Stimulated activated CD8-positive, alpha-beta memory T cell treated with anti-CD3 and anti-CD28 coated beads, Interleukin-12 subunit alpha, Interleukin-12 subunit beta, amount 100 ng/mL, for 1 hour (primary cell): Measurements from ENCODE around the gene NPR2.

ENCODE experiments used
- DNase-seq: peaks from one replicate; pipeline ENCODE4 v3.0.0-alpha.2; 2020; ENCODE audit warnings: low read depth

Gene NPR2

GRCh38 chr9:35791297-35791921 is at the start of gene NPR2:
Gene NPR2 (plus strand): TSS chr9:35791591. CDS start chr9:35792409, 818 bp downstream.
- DNase-seq = no peak

- no peak for DNase-seq
Observed at GRCh38 chr9:35741740-35742139, 49.7 kb upstream of the NPR2 start.

DNA sequence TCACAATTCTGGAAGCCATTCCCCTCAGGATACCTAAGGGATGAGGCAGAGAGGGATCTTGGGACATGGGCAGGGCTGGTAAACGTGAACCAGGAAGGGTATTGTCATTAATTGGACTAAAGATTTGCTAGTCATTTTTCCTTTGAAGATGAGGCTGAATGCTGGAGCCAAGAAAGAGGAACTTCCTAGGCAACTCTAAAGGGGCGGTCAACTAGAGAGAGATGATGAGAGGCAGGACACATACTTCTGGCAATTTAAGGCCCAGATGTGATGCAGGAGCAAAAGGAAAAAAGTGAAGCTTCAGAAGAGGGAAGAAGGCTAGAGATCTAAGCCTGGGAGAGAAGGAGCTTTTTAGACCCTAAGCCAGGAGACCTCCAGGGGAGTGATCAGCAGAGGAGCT is 47.9 kb upstream of the NPR2 start:
- no peak for DNase-seq

- no peak for DNase-seq
Observed at GRCh38 chr9:35743880-35744518, 47.4 kb upstream of the NPR2 start.

DNA sequence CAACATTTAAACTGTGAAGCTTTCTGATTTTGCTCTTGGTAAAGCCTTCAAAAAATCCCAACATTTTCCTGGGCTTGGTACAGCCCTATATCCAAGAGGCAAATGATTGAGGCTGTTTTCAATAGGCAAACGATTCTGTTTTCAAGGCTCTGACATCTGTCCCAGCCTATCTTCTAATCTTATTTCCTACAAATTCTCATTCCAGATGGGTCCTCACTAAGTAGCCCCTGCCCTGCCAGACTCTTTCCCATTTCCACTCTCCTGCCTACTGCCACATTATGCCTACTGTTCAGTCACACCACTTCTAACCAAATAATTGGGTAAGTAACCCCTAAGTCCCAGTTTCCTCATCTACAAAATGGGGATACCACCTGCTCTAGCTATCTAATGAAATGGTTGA is 45.8 kb upstream of the NPR2 start:
- DNase-seq = no peak

- DNase-seq = no peak
Observed at GRCh38 chr9:35746583-35746982, 44.8 kb upstream of the NPR2 start.

DNA sequence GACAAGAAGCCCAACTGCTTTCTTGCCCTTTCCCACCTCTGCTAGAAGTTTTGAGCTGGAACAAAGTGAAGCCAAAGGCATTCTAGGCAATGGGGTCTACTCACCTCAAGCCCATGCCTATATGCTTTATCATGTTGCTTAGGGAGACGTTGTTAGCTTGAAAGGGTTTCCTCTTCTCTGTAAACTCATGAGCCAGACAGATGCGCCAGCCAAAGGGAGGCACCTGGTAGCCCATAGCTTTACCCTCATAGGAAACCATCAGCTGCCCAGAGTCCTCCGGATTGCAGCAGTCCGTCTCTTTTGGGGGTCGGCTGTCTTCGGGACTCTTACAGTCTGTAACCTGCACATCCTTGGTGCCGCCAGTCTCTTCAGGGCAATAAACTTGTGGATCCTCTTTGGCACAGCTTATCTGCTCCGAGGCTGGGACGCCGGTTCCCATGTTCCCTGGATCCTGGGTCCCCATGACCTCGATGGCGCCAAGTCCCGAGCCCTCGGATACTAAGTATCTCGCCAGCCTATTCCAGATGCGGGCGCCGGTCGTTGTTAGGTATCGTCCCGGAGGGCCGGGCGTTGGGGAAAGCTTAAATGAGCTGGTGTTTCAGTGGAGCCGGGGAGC is 43.0 kb upstream of the NPR2 start:
- DNase-seq = no peak

GRCh38 chr9:35748858-35749514 is 42.4 kb upstream of the NPR2 start, which contains the start of the genes GBA2 and RGP1:
Gene GBA2 (minus strand): TSS chr9:35749228. CDS start chr9:35748704, 524 bp downstream.
Gene RGP1 (plus strand): TSS chr9:35749287. CDS start chr9:35749756, 469 bp downstream.
- no peak for DNase-seq

DNA sequence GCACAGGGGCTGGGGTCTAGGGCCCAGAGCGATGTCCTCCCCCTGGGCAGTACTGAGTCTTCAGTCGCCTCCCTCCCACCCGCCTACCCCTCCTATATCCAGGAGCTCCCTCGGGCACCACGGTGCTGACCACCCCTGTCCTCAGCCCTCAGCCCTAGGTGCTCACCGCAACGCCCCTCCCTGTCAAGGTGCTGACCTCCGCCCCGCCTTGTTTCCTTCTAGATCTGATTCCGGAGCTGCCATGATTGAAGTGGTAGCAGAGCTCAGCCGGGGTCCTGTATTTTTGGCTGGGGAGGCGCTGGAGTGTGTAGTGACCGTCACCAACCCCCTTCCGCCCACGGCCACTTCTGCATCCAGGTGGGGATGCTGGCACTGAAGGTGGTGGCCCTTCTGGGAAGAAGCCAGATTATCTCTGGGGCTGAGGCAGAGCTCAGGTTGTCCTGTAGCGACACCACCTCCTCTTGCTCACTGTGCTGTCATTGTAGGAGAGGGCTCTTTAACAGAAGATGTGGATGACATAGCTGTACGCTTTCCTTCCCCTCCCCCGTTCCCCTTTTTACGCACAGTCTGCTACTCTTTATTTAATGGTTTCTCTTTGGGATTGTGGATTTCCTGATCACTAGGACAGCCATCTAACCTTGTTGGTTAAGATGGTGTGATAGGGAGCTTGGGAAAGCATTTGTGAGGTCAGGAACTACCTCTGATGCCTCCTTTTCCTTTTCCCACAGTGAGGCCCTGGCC is 41.7 kb upstream of the NPR2 start:
- no peak for DNase-seq

DNA sequence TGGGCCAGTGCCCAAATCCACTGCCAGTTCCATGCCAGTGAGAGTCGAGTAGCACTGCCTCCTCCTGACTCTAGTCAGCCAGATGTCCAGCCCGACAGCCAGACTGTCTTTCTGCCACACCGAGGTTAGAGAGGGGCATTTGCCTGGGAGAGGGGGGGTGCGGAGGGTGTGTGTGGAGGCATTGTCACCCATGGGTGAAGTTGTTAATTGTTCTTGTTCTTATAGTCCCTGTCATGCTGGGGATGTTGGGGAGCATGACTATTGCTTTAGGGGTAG is 41.2 kb upstream of the NPR2 start:
- no peak for DNase-seq

GRCh38 chr9:35753466-35753865 is 37.9 kb upstream of the NPR2 start:
- no peak for DNase-seq

GRCh38 chr9:35754264-35754663 is 37.1 kb upstream of the NPR2 start, which contains the start of gene MSMP:
Gene MSMP (minus strand): TSS chr9:35754276. CDS start chr9:35754129, 147 bp downstream.
- no peak for DNase-seq

DNA sequence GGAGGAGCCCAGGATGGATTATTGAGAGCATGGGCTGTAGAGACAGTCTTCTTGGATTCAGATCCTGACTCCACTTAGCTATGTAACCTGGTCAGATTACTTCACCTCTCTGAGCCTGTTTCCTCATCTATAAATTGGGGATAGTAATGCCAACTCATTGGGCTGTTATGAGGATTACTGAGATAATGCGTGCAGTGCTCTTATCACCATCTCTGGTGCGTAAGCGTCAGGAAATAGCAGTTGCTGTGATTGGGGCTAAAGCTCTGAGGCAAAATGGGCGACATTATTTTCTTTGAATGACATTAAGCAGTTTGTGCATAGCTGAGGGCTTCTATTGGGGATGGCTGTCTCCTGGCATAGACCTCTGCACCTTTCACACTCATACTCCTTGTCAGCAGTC is 36.3 kb upstream of the NPR2 start:
- no peak for DNase-seq

- peak; percentile 58 for DNase-seq
Observed at GRCh38 chr9:35756275-35757225, 34.8 kb upstream of the NPR2 start.

DNA sequence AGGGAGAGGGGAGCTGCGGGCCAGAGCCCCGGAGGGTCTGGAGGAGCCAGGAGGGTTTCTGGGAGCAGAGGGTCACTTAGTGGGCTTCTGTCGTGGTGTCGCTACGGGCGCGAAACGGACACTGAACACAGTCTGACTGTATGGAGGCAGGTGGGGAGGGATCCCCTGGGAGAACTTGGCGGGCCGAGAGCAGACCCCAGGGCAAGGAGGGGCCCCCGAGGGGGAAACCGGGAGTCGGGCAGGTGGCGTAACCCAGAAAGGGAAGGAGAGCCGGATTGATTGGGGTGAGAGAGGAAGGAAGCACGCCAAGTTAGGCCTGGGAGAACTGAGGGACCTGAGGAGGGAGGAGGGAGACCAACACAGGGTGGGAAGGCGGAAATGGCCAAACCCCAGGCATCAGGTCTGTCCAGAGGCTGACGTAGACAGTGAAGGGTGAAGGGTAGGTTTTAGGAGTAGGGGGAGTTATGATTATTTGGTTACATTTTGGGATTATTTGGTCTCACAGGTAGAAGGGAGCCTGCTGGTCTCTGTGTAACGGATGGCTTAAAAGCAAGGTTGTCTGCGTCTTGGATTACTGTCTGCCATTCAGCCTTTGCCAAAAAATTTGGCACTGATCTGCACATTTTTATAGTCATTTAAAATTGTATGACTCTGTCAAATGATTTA is 34.0 kb upstream of the NPR2 start:
- no peak for DNase-seq

GRCh38 chr9:35757892-35758275 is 33.5 kb upstream of the NPR2 start:
- DNase-seq = no peak

DNA sequence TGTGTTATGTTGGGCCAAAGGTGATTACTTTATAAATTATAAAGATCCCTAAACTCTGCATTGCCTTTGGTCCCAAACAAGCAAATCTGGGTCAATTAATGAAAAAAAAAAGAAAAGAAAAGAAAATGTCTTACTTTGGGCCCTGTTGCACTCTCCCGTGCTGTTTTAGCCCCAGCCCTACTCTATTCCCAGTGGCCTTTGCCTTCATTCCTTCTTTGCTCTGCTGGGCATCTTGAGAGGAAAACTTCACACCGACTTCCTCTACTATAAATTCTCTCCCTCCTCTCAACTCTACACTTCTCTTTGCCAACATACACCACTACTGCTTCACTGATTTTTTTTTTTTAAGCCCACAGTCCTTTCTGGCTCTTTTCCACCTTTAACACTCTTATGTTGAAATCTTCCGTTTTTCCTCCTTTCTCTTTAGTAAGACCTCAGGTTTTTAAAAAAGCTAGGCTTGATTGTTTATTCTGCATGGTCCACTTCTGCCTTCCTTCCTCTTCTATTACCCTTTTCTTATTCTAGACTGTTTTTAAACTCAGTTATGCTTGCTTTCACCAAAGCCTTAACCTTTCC is 32.8 kb upstream of the NPR2 start:
- no peak for DNase-seq

- no peak for DNase-seq
Observed at GRCh38 chr9:35759795-35760194, 31.6 kb upstream of the NPR2 start.

GRCh38 chr9:35760651-35761050 is 30.7 kb upstream of the NPR2 start:
- DNase-seq = no peak

DNA sequence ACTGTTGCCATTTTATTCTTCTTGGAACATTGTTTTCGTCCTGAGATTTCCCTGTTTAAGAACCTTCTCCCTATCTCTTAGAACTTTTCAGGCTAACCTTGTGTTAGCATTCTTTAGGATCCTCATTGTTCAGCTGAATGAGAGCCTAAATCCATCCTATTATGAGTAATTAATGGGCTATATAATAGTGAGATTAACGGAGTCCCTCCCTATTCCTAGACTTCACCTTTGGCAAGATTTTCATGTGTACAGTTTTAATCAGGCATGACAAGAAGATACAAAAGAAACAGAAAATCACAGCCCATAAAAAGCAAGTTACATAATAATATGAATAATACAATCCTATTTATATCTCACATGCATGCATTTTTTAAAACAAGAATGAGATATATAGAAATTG is 28.2 kb upstream of the NPR2 start:
- DNase-seq = no peak
